ENCODE measurements around the gene ARSA. TPM values are rescaled to one million over a fixed set of nuclear protein-coding genes. Genes with fewer than 3 reads are reported as not detected.

Gene ARSA
- total RNA-seq, result 9.1 and 10.2 TPM in 2 replicates

DNA sequence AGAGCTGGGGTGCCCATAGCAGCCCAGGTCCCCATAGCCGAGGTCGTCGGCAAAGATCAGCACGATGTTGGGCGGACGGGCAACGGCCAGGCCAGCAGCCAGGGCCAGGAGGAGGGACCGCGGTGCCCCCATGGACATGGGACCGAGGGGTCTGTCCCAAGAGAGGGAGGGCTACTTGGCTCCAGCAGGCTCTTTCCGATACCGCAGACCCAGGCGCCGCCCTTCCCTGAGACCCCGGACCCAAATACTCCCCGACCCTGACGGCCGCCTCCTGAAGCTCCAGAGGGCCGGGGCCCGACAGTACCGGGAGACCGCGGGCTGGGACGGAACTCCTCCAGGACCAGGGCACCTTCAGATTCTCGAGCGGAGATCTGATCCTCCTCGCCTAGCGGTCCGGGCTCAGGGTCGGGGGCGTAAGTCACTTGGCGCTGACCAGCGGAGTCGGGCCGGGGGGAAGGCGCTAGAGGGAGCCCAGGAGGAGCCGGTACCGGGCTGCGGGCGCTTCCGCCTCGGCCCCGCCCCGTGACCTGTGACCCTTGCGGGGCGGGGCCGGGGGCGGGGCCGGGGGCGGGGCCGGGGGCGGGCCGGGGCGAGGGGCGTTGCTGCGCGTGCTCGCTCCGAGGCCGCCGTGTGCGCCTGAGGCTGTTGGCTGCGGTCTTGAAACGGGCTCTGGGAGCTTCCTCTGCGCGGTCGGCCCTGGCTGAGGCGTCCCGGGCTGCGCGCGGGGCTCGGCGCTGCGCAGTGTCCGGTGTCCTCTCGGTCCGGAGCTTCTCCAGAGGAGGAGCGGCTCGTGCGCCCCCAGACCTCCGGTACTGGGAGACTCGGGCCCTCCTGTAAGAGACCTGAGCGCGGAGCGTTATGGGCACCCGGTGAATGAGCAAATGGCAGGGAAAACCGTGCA lies at the start of gene ARSA:
Gene ARSA, minus strand, starts transcription at position 511 of the 901 bp plus-strand sequence. Its CDS starts 373 bp downstream, at position 138.

DNA sequence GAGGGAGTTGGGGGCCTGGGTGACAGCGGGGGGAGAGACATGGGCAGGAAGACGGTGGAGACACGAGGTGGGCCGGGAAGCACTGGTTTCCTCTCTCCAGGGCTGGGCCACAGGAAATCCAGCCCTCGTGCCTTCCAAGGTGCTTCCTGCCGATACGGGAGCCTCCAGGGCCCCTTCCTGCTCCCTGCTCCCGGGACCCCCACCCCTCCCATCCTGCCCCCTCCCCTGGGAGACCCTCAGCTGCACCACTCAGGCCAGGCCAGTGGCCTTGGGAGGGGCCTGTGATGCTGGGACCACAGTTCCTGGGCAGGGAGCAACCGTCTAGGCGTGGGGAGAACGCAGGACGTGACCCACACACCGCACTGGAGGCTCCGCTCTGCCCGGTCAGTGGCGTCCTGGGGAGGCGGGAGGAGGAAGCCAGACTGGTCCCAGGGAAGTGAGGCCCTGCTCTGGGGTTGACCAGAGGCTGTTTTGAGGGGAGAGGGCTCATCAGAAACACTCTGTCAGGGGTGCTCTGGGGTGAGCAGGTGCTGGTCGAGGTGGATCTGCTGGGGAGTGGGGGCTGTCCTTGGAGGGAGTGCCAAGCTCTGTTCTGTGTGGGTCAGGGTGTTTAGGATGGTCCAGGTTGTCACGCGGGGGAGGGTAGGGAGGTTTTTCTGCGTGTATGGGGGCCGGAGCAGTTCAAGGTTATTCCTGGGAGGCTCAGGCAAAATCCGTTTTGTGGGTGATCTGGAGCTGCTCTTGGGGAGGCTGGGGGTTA lies 44.7 kb upstream of the ARSA start, which contains the start of gene SHANK3:
Gene SHANK3, plus strand, starts transcription at position 353 of the 760 bp plus-strand sequence.

DNA sequence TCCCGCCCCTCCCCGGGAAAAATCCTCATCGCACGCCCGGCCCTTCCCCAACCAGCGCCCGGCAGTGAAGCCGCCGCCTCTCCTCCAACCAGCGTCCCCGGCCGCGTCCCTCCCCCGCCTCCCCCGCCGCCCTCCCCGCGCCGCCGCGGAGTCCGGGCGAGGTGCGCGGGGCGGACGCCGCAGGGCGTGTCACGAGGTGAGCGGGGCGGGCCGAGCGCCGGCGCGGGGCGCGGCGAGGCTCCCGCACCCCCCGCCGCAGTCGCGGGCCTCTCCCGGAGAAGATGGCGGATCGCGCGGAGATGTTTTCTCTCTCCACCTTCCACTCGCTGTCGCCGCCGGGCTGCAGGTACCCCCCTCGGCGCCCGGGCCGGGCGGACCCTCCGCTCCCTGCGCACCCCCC lies 27.4 kb downstream of the ARSA start, which contains the start of gene MAPK8IP2:
Gene MAPK8IP2, plus strand, starts transcription at position 256 of the 400 bp plus-strand sequence. Its CDS starts 26 bp downstream, at position 282.

DNA sequence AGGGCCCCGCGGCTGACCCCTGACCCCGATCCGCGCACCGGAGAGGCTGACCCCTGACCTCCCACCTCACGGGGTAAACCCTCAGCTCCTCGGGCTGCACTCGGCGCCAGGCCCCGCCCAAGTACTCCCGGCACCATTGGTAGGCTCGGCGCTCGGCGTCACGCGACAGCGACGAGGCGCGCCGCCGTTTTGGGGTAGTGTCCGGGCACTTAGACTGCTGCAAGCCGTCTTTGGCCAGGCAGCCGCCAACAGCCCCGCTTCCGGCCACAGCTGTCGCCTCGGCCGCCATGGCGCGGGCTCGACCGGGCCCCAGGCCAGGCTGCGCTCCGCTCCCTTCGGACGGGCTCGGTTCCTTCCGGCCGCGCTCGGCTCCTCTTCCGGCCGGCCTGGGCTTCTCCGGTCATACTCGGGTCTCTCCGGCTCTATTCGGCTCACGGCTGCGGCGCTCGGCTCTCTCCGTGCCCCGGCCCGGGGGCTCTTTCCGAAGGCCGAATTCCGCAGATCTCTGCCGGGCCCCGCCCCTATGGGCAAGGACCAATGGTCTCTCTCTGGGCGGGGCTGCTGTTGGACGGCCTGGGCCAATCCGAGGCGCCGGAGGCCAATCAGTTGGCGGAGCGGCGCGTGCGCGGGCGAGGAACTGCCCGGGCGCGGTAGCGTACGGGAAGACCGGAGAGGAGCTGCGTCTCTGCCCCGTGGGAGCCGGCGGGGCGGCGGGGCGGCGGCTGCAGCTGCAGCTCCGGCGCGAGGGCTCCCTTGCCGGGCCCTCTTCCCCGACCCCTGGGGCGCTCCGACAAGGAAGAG lies 45.3 kb downstream of the ARSA start, which contains the start of gene CHKB:
Gene CHKB, minus strand, starts transcription at position 357 of the 801 bp plus-strand sequence. Its CDS starts 68 bp downstream, at position 289.

DNA sequence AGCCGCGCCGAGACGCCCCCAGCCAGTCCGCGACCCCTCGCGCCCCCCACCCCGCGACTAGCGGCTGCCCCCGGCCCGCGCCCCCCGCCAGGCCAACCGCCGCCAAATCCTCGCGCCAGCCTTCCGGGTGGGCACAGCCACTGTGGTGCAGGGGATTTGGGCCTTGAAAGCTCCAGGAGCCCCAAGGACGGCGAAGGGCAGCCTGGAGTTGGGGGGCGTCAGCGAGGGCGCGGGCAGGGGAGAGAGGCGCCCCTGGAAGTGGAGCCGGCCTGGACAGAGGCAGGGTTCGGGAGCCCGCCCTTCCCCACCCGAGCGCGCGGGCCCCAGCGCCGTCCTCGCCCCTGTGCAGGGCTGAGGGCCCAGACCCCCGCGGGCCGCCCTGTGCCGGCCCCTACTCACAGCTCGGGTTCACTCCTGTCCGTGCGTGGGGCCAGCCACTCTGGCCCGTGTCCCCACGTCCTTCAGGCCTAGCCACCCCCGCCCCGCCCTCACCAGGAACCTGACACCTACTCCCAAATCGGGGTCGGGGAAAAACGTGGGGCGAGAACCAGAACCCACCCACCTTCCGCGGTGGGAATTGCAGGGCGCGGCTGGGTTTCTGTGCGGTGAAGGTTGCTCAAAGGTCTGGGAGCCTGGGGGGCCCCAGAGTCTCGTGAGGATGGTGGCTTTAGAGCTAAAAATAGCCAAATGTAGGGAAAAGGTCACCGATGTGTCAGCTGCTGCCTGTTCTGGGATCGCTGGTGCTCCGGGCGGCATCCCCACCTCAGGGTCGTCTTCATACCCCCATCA lies 49.8 kb downstream of the ARSA start, which contains the start of gene CPT1B:
Gene CPT1B, minus strand, starts transcription at position 441 of the 789 bp plus-strand sequence. CDS start 512 bp downstream, outside the sequence.

Other genes with a start within 250 kb of the ARSA start
- gene SBF1, start 153.1 kb downstream of the ARSA start, total RNA-seq, result 42.6 and 68.2 TPM in 2 replicates
- gene ADM2, start 146.6 kb downstream of the ARSA start, total RNA-seq, result under 0.01 and 1.3 TPM in 2 replicates
- not detected in 2 replicates for gene MIOX, start 141.3 kb downstream of the ARSA start, total RNA-seq
- 19.3 and 28.0 TPM in 2 replicates for gene LMF2, start 120.5 kb downstream of the ARSA start, total RNA-seq
- gene NCAPH2, start 119.9 kb downstream of the ARSA start, total RNA-seq, result 21.9 and 29.2 TPM in 2 replicates
- 2.2 and 2.3 TPM in 2 replicates for gene SCO2, start 102.6 kb downstream of the ARSA start, total RNA-seq
- gene TYMP, start 98.1 kb downstream of the ARSA start, total RNA-seq, result 3.2 and 20.4 TPM in 2 replicates
- gene KLHDC7B, start 82.3 kb downstream of the ARSA start, total RNA-seq, result not detected in 2 replicates
- gene SYCE3, start 65.2 kb downstream of the ARSA start, total RNA-seq, result not detected in 2 replicates
- gene CPT1B, start 49.7 kb downstream of the ARSA start, total RNA-seq, result 2.2 and 6.6 TPM in 2 replicates
- 19.7 and 28.7 TPM in 2 replicates for gene CHKB, start 45.3 kb downstream of the ARSA start, total RNA-seq
- 0.09 TPM in 2 replicates for gene MAPK8IP2, start 27.4 kb downstream of the ARSA start, total RNA-seq
- gene SHANK3, start 44.7 kb upstream of the ARSA start, total RNA-seq, result 20.7 and 21.5 TPM in 2 replicates
- 0.19 and 0.27 TPM in 2 replicates for gene ACR, start 110.1 kb upstream of the ARSA start, total RNA-seq
- 7.3 and 8.8 TPM in 2 replicates for gene RABL2B, start 155.5 kb upstream of the ARSA start, total RNA-seq

Data from endothelial cell of coronary artery (primary cell).